Caco-2 (cell line): ENCODE data around the gene CAMSAP1. TPM values are rescaled to one million over a fixed set of nuclear protein-coding genes. Genes with fewer than 3 reads are reported as not detected.

ENCODE experiments used
- BruUV-seq: library from RNA; stranded (reverse); fragments of 400-500 nt; replicated peaks from 2 replicates; lab custom pipeline; 2021; lab: Mats Ljungman, UMichigan
- CTCF ChIA-PET: fragments of 300-600 bp; sonication (Branson Sonifier 250); formaldehyde crosslinking; loops from one replicate; lab custom pipeline; 2022; ENCODE audit warnings: antibody characterized with exemption; lab: Charles Lee
- POLR2A ChIA-PET: fragments of 300-600 bp; sonication (Branson Sonifier 250); formaldehyde crosslinking; loops from one replicate; lab custom pipeline; 2022; ENCODE audit warnings: antibody characterized with exemption; lab: Charles Lee
- DNase-seq, 2 experiments: peaks; one replicate each; pipeline versions ENCODE4 v3.0.0 to v3.0.0-alpha.2; 2020 to 2022
- H3K27me3 ChIP-seq: replicated peaks from 2 replicates; pipeline ENCODE4 v1.6.0; 2011; ENCODE audit warnings: low read length; ENCODE audit not compliant: control insufficient read depth, insufficient read depth
- H3K36me3 ChIP-seq: 2 replicates; pipeline ENCODE4 v1.5.1; 2011; ENCODE audit warnings: low read length; ENCODE audit not compliant: control insufficient read depth, insufficient read depth
- H3K4me1 ChIP-seq: fragments of 250-450 bp; sonication (Bioruptor Pico); 2 replicates; pipeline ENCODE4 v1.5.1; 2020; ENCODE audit warnings: mild to moderate bottlenecking
- H3K4me3 ChIP-seq: 2 replicates; pipeline ENCODE4 v1.5.1; 2011; ENCODE audit warnings: low read depth, mild to moderate bottlenecking, control low read depth, low read length
- H3K9me3 ChIP-seq: fragments of 250-450 bp; sonication (Bioruptor Pico); 2 replicates; pipeline ENCODE4 v1.5.1; 2020; ENCODE audit warnings: mild to moderate bottlenecking, moderate library complexity
- H3K27ac Mint-ChIP-seq: one replicate; pipeline ENCODE4 v1.8.0; 2022; ENCODE audit warnings: mixed read lengths; ENCODE audit not compliant: unreplicated experiment
- H3K27me3 Mint-ChIP-seq: one replicate; pipeline ENCODE4 v1.8.0; 2022; ENCODE audit warnings: mixed read lengths; ENCODE audit not compliant: insufficient read depth, unreplicated experiment
- H3K36me3 Mint-ChIP-seq: one replicate; pipeline ENCODE4 v1.8.0; 2022; ENCODE audit warnings: mild to moderate bottlenecking, mixed read lengths; ENCODE audit not compliant: insufficient read depth, unreplicated experiment
- H3K4me1 Mint-ChIP-seq: one replicate; pipeline ENCODE4 v1.8.0; 2022; ENCODE audit warnings: low read depth, mixed read lengths; ENCODE audit not compliant: unreplicated experiment
- H3K4me3 Mint-ChIP-seq: one replicate; pipeline ENCODE4 v1.8.0; 2022; ENCODE audit warnings: mild to moderate bottlenecking, moderate library complexity, mixed read lengths; ENCODE audit not compliant: unreplicated experiment
- H3K9me3 Mint-ChIP-seq: one replicate; pipeline ENCODE4 v1.8.0; 2022; ENCODE audit warnings: mixed read lengths; ENCODE audit not compliant: unreplicated experiment
- intact Hi-C: fragments of 100-400 bp; cut with micrococcal nuclease; formaldehyde crosslinking; loops from one replicate; pipeline ENCODE4 v1.10.0; 2022; ENCODE audit not compliant: unreplicated experiment
- total RNA-seq: library from RNA; stranded (reverse); gene quantifications from 2 replicates; pipeline ENCODE4 v1.2.3, GENCODE V29; 2022
- TF ChIP-seq, protein P1 (sequence below), 2 experiments: fragments of 200-600 bp in 1 of 2; IDR thresholded peaks; 1 replicate in 1 of 2; 2 replicates in 1 of 2; pipeline versions ENCODE4 v1.5.1 to v1.8.0; 2011 to 2022; ENCODE audit warnings: antibody characterized with exemption in 1 of 2, control low read depth in 1 of 2, inconsistent platforms in 1 of 2, low read depth in 1 of 2, low read length in 1 of 2, mild to moderate bottlenecking in 1 of 2, moderate library complexity in 1 of 2; ENCODE audit not compliant: insufficient read depth in 1 of 2, severe bottlenecking in 1 of 2, unreplicated experiment in 1 of 2

CAMSAP1 gene
- total RNA-seq, 1 experiment from 2014 or later, result 31.3 TPM

- Mint-ChIP-seq H3K27me3 (no peaks in the 10 kb centered on the region), H3K36me3 (peaks cover 43% of the 10 kb centered on the region), H3K9me3 (no peaks in the 10 kb centered on the region), H3K4me1 (no peaks in the 10 kb centered on the region), H3K27ac (no peak overlapping the region), H3K4me3 (no peak overlapping the region)
- TF ChIP-seq, protein P1, sequence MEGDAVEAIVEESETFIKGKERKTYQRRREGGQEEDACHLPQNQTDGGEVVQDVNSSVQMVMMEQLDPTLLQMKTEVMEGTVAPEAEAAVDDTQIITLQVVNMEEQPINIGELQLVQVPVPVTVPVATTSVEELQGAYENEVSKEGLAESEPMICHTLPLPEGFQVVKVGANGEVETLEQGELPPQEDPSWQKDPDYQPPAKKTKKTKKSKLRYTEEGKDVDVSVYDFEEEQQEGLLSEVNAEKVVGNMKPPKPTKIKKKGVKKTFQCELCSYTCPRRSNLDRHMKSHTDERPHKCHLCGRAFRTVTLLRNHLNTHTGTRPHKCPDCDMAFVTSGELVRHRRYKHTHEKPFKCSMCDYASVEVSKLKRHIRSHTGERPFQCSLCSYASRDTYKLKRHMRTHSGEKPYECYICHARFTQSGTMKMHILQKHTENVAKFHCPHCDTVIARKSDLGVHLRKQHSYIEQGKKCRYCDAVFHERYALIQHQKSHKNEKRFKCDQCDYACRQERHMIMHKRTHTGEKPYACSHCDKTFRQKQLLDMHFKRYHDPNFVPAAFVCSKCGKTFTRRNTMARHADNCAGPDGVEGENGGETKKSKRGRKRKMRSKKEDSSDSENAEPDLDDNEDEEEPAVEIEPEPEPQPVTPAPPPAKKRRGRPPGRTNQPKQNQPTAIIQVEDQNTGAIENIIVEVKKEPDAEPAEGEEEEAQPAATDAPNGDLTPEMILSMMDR (IDR thresholded peaks at IDR 0.05; ENCODE audit: insufficient read depth in 1 of 2, low read depth in 1 of 2, low read length in 1 of 2, severe bottlenecking in 1 of 2, unreplicated experiment in 1 of 2), result no peak
- Histone ChIP-seq H3K36me3 (no peaks in the 10 kb centered on the region; the same call in 1 of the 2 replicates), H3K27me3 (no peaks in the 10 kb centered on the region), H3K9me3 (no peaks in the 10 kb centered on the region), H3K4me3 (no peak overlapping the region), H3K4me1 (no peaks in the 10 kb centered on the region)
- POLR2A ChIA-PET, result no interaction called here
- DNase-seq, result no peak
- BruUV-seq, result no TSS peak
- CTCF ChIA-PET, result no interaction called here
- intact Hi-C loops, result no loop called here
Measured at GRCh38 chr9:135927195-135928013, 20.1 kb upstream of the CAMSAP1 start.

DNA sequence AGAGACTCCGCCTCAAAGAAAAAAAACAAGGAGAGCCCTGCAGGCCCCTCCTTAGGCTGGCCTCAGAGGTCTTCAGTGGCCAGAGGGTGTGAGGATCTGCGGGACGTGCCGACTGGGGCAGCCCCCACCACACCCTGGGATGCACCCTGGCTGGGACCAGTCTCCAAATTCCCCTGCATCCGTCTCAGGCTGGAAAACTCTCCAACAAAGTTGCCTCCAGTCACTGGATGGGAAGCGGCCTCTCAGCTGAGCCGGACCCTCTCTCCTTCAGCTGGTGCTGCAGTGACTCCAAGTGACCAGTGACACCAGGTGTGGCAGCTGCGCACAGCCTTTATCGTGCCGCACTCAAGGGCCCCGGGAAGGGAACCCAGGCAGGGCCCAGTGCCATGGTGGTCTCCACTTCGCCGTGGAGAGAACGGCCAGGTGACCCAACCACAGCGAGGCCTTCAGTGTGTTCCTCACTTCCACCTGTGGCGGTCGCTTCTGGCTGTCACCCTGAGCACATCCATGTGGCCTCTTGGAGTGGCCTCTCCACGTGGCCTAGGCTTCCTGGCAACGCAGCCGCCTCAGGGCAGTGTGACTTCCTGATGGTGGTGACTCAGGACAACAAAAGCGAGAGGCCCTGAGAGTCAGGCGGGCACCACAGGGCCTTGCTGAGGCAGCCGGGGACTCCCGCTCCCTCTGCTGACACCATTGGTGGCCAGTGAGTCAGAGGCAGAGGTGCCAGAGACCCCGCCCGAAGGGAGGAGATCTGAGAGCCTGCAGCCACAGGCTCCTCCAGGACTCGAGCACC, 19.3 kb upstream of the CAMSAP1 start:
- H3K9me3 ChIP-seq, result no peaks in the 10 kb centered on the region
- intact Hi-C loops, result no loop called here
- ChIA-PET CTCF (no interaction called here), POLR2A (no interaction called here)
- Mint-ChIP-seq H3K4me1 (no peaks in the 10 kb centered on the region), H3K4me3 (no peak overlapping the region), H3K36me3 (peaks cover 35% of the 10 kb centered on the region), H3K27me3 (no peaks in the 10 kb centered on the region), H3K9me3 (no peaks in the 10 kb centered on the region), H3K27ac (no peak overlapping the region)
- DNase-seq, result no peak
- TF ChIP-seq, protein P1 (IDR thresholded peaks at IDR 0.05; ENCODE audit: insufficient read depth in 1 of 2, low read depth in 1 of 2, low read length in 1 of 2, severe bottlenecking in 1 of 2, unreplicated experiment in 1 of 2), result no peak
- no peaks in the 10 kb centered on the region; the same call in 1 of the 2 replicates for H3K36me3 ChIP-seq
- H3K4me1 ChIP-seq, result no peaks in the 10 kb centered on the region
- no TSS peak for BruUV-seq
- no peaks in the 10 kb centered on the region for H3K27me3 ChIP-seq
- H3K4me3 ChIP-seq, result no peak overlapping the region

- H3K27me3 Mint-ChIP-seq, result no peaks in the 10 kb centered on the region
- H3K27ac Mint-ChIP-seq, result no peak overlapping the region
- TF ChIP-seq, protein P1 (IDR thresholded peaks at IDR 0.05; ENCODE audit: insufficient read depth in 1 of 2, low read depth in 1 of 2, low read length in 1 of 2, severe bottlenecking in 1 of 2, unreplicated experiment in 1 of 2), result no peak
- H3K4me3 ChIP-seq, result no peak overlapping the region
- H3K4me1 ChIP-seq, result no peaks in the 10 kb centered on the region
- POLR2A ChIA-PET, result no interaction called here
- no peaks in the 10 kb centered on the region for H3K27me3 ChIP-seq
- no peaks in the 10 kb centered on the region for H3K9me3 ChIP-seq
- CTCF ChIA-PET, result no interaction called here
- intact Hi-C loops, result no loop called here
- no peaks in the 10 kb centered on the region; the same call in 1 of the 2 replicates for H3K36me3 ChIP-seq
- H3K36me3 Mint-ChIP-seq, result peaks cover 31% of the 10 kb centered on the region
- H3K4me1 Mint-ChIP-seq, result no peaks in the 10 kb centered on the region
- BruUV-seq, result no TSS peak
- DNase-seq, result no peak
- H3K4me3 Mint-ChIP-seq, result no peak overlapping the region
- no peaks in the 10 kb centered on the region for H3K9me3 Mint-ChIP-seq
Measured at GRCh38 chr9:135925496-135926133, 18.3 kb upstream of the CAMSAP1 start.
